GM13977 (cell line): Measurements from ENCODE around the gene SPPL2B.

ENCODE experiments used
- DNase-seq: peaks from one replicate; pipeline ENCODE4 v3.0.0; 2012; ENCODE audit warnings: low spot score
- CTCF ChIP-seq: IDR thresholded peaks from 2 replicates; pipeline ENCODE4 v1.5.1; 2012; ENCODE audit warnings: mild to moderate bottlenecking, control low read depth; ENCODE audit not compliant: insufficient read depth; ENCODE audit errors: extremely low read depth, missing control alignments
- in situ Hi-C: fragments of 300-500 bp; cut with MboI; formaldehyde crosslinking; loops from one replicate; pipeline ENCODE4 v1.12.0; 2022; ENCODE audit warnings: low sequenced_read_pairs, low pct_unique_long_range_greater_than_20kb, mixed read lengths, inconsistent platforms; ENCODE audit not compliant: unreplicated experiment

Gene SPPL2B

DNA sequence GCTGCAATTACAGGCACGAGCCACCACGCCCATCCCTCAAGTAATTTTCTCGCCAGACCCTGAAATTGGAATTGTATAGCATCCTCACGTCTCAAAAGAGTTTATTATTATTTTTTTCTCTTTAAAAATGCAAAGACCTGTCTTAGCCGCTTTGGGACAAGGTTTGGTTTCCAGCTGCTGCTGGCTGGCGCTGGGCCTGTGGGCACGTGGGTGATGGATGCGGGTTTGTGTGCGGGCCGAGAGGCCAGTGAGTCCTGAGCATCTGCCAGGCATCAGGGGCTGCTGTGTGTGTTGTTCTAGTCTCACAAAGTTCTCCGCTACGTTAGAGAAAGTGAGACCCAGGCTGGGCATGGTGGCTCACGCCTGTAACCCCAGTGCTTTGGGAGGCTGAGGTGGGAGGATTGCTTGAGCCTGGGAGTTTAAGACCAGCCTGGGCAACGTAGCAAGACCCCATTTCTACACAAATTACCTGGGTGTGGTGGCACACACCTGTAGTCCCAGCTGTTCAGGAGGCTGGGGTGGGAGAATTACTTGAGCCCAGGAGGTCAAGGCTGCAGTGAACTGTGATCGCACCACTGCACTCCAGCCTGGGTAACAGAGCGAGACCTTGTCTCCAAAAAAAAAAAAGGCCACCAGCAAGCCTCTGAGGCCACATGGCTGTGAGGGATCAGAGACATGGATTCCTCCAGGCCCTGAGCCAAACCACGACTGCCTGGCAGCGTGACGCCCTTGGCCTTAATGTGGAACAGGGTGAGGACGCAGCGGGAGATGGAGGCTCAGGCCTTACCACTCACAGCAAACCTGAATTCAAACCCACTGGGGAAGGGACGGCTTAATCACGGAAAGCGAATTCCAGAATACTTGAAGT is 26.9 kb downstream of the SPPL2B start:
- no peak for DNase-seq
- in situ Hi-C loops, result no loop called here
- TF ChIP-seq CTCF, result no peak

DNA sequence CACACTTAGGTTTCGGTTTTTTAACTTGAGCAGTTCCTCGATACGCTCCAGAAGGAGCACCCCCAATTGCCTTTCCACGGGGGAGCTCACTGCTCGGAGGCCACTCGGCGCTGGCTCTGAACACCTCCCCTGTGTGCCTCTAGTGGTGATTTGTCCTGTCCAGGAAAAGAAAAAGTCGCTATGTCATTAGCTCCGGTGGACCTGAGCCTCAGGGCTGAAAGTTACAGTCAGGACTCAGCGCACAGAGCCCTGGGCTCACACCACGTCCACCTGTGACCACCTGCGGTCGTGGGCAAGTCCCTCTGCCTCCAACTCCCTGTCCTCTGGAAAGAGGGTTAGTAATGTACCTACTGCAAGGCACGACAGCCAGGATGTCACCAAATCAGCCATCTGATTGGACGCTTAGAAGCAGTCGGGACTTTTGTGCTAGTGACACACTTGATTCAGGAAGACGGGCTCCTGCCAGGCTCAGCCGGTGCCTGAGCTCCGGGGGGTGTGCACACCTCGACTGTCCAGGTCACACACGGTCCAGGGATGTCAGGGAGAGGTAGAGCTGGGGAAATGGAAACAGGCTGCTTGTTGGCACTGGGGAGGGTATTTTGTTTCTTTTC is 27.7 kb downstream of the SPPL2B start:
- no peak for TF ChIP-seq CTCF
- in situ Hi-C loops, result no loop called here
- DNase-seq, result no peak

DNA sequence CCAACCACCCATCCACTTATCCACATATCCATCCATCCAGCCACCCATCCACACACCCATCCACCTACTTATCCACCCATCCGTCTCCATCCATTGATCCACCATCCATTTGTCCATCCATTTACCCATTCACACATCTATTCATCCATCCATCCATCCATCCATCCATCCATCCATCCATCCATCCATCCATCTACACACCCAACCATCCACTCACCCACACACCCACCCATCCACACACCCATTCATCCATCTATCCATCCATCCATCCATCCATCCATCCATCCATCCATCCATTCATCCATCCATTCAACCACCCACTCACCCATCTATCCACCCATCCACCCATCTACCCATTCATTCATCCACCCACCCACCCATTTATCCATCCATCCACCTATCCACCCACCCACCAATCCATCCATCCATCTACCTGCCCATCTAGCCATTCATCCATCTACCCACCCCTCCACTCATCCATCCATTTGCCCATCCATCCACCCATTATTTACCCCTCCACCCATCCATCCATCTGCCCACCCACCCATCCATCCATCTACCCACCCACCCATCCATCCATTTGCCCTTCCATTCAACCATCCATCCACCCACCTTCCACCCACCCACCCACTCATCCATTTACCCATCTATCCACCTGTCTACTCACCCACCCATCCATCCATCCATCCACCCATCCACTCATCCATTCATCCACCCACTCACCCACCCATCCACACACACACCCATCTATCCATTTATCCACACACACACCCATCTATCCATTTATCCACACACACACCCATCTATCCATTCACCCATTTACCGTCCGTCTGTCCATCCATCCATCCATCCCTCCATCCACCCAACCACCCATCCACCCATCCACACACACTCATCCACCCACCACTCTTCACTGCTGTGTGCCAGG is 29.1 kb downstream of the SPPL2B start:
- DNase-seq, result no peak
- in situ Hi-C loops, result no loop called here
- TF ChIP-seq CTCF, result no peak

GRCh38 chr19:2358548-2359173 is 30.2 kb downstream of the SPPL2B start:
- DNase-seq, result no peak
- in situ Hi-C loops, result no loop called here
- TF ChIP-seq CTCF, result no peak

DNA sequence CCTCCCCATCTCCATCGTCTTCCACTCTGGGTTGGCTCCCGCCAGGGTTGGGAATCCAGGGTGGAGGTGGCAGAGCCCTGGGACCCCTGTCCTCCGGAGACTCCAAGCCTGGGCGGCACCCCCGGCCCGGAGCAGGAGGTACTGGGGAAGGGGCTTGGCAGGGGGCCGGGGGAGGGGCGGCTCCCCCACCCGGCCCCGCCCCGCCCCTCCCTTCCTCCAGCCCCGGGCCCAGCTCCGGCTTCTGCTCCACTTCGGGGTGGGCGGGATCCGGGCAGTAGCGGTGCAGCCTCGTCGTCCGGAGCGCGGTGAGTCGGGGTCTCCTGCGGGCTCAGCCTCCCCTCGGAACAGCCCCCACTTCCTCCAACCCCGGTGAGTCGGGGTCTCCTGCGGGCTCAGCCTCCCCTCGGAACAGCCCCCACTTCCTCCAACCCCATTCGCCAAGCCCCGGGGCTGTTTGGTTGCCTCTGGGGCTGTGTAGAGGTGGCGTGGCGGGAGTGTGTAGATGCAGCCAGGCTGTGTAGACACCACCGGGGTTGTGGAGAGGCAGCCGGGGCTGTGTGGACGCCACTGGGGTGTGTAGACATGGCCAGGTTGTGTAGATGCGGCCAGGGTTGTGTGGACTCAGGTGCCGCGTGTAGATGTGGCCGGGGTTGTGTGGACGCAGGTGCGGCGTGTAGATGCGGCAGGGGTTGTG is 31.7 kb downstream of the SPPL2B start, which contains the start of gene TMPRSS9:
Gene TMPRSS9, plus strand, starts transcription at position 274 of the 694 bp plus-strand sequence. CDS start 29,521 bp downstream, outside the sequence.
- no peak for DNase-seq
- TF ChIP-seq CTCF, result no peak
- in situ Hi-C loops, result no loop called here

DNA sequence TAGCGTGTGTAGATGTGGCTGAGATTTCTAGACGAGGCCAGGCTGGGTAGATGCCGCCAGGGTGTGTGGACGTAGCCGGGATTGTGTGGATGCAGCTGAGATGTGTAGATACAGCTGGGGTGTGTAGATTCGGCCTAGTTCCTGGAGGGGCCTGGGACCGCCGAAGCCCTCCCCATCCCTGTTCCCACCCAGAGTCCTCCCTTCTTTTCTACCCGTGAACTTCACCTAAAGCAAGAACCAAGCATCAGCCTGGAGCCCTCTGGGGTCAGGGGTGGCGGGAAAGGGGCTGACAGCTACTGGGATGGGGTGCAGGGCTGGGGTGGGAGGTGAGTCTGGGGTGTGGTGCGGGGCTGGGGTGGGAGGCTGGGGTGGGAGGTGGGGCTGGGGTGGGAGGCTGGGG is 32.3 kb downstream of the SPPL2B start:
- no peak for DNase-seq
- in situ Hi-C loops, result no loop called here
- no peak for TF ChIP-seq CTCF
